C4-2B (cell line): ENCODE data around the gene CPLX1.

Source experiments
- H3K27ac ChIP-seq: fragments of 450-650 bp; 2 replicates; pipeline ENCODE4 v1.5.1; 2017
- CTCF ChIP-seq: fragments of 450-650 bp; conservative IDR thresholded peaks from 2 replicates; pipeline ENCODE4 v1.5.1; 2017; ENCODE audit warnings: mild to moderate bottlenecking
- ZFX ChIP-seq: fragments of 450-650 bp; IDR thresholded peaks from 2 replicates; pipeline ENCODE4 v1.6.1; 2017

The CPLX1 gene

GRCh38 chr4:854356-854755, 28.4 kb upstream of the CPLX1 start:
- TF ChIP-seq ZFX = no peak
- no peak for TF ChIP-seq CTCF
- no peak overlapping the region for H3K27ac ChIP-seq

- TF ChIP-seq ZFX (no peak), CTCF (no peak)
- no peak overlapping the region for H3K27ac ChIP-seq
Observed at GRCh38 chr4:853416-853781, 27.5 kb upstream of the CPLX1 start.

- TF ChIP-seq CTCF = no peak
- no peak for TF ChIP-seq ZFX
- H3K27ac ChIP-seq = no peak overlapping the region
Observed at GRCh38 chr4:851701-852430, 25.9 kb upstream of the CPLX1 start.

GRCh38 chr4:850323-850945, 24.5 kb upstream of the CPLX1 start:
- no peak overlapping the region for H3K27ac ChIP-seq
- TF ChIP-seq CTCF = no peak

- no peak overlapping the region for H3K27ac ChIP-seq
- TF ChIP-seq CTCF (no peak), ZFX (no peak)
Observed at GRCh38 chr4:849478-850175, 23.7 kb upstream of the CPLX1 start.

- no peak overlapping the region for H3K27ac ChIP-seq
- TF ChIP-seq CTCF (no peak), ZFX (no peak)
Observed at GRCh38 chr4:848803-849477, 23.0 kb upstream of the CPLX1 start.

- no peak for TF ChIP-seq CTCF
- TF ChIP-seq ZFX = no peak
- no peak overlapping the region for H3K27ac ChIP-seq
Observed at GRCh38 chr4:848307-848691, 22.4 kb upstream of the CPLX1 start.
